Thoracic aorta (tissue), 2 donors: ENCODE measurements around the gene TMEM121. TPM values are rescaled to one million over a fixed set of nuclear protein-coding genes. Genes with fewer than 3 reads are reported as not detected.

Source experiments
- ATAC-seq: fragments of 150-250 bp; one replicate; pipeline ENCODE4 v1.8.0; 2017; ENCODE audit warnings: low read depth; ENCODE audit not compliant: insufficient number of reproducible peaks, low FRiP score
- DNase-seq: peaks from one replicate; pipeline ENCODE4 v3.0.0-alpha.2; 2020; ENCODE audit warnings: low spot score
- H3K27ac ChIP-seq, 2 donors: fragments of 200-600 bp; sonication (generic); 1 replicate in 1 of 2; 2 replicates in 1 of 2; pipeline ENCODE4 v1.5.1; 2016; ENCODE audit warnings: mild to moderate bottlenecking in 2 of 2, moderate library complexity in 2 of 2
- H3K27me3 ChIP-seq: fragments of 200-600 bp; sonication (generic); replicated peaks from 2 replicates; pipeline ENCODE4 v1.6.0; 2016; ENCODE audit warnings: mild to moderate bottlenecking; ENCODE audit not compliant: insufficient read depth
- H3K36me3 ChIP-seq: fragments of 200-600 bp; sonication (generic); one replicate; pipeline ENCODE4 v1.5.1; 2016
- H3K4me1 ChIP-seq, 2 donors: fragments of 200-600 bp; sonication (generic); 1 replicate in 1 of 2; 2 replicates in 1 of 2; pipeline versions ENCODE4 v1.5.1 to v1.6.0; 2016; ENCODE audit warnings: low read depth in 2 of 2, mild to moderate bottlenecking in 1 of 2; ENCODE audit not compliant: control insufficient read depth in 1 of 2
- H3K4me3 ChIP-seq: fragments of 200-600 bp; sonication (generic); 2 replicates; pipeline ENCODE4 v1.5.1; 2016; ENCODE audit warnings: mild to moderate bottlenecking
- H3K9me3 ChIP-seq: fragments of 200-600 bp; sonication (generic); 2 replicates; pipeline ENCODE4 v1.5.1; 2016
- total RNA-seq, 2 donors: library from RNA; depleted of rRNA; stranded (reverse); fragments of >200 nt; gene quantifications; one replicate each; pipeline versions ENCODE4 v1.1.0 to v1.2.3, GENCODE V29; 2016
- TF ChIP-seq, protein P1 (sequence below): fragments of 200-600 bp; sonication (generic); IDR thresholded peaks from one replicate; pipeline ENCODE4 v1.5.1; 2019; ENCODE audit warnings: antibody characterized with exemption

Gene TMEM121
- total RNA-seq, 2 donors from 2014 or later = 2.6 to 5.5 TPM

DNA sequence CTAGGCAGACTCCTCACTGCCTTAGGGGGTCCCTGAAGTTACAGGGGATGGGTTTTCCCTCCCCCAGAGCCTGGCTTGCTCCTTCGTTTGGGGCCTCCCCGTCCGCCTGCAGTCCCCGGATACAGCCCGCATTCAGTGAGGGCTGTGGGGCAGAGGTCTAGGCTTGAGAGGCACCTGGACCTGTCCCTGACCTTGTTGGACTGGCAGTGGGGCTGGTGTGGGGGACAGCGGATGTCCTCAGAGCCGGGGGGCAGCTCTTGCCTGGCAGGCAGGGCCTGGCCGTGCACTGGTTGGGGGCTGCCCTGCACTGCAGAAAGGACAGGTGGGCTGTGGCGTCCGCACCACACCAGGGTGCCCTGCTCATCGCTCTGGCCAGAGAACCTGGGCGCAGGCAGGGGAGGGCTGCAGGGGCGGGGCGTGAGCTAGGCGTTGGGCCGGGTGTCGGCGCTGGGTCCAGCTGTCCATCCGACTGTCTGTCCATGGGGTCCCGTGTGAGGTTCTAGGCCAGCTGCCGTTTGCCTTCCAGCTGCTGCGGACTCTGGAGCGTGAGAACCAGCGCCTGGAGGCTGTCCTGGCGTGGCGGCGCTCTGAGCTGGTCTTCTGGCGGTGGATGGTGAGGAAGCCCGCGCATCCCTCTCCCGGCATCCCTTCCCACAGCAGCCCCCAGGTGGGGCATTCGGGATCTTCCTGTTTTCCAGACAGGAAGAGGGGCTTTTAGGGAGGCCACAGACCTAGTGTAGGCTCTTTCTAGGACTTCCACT is 29.4 kb upstream of the TMEM121 start:
- Histone ChIP-seq H3K36me3 (no peaks in the 10 kb centered on the region), H3K4me3 (no peak overlapping the region), H3K27me3 (no peaks in the 10 kb centered on the region), H3K4me1 (peaks cover 0 to 9% of the 10 kb centered on the region in 2 donors), H3K27ac (no peak overlapping the region), H3K9me3 (no peaks in the 10 kb centered on the region)
- TF ChIP-seq, protein P1, sequence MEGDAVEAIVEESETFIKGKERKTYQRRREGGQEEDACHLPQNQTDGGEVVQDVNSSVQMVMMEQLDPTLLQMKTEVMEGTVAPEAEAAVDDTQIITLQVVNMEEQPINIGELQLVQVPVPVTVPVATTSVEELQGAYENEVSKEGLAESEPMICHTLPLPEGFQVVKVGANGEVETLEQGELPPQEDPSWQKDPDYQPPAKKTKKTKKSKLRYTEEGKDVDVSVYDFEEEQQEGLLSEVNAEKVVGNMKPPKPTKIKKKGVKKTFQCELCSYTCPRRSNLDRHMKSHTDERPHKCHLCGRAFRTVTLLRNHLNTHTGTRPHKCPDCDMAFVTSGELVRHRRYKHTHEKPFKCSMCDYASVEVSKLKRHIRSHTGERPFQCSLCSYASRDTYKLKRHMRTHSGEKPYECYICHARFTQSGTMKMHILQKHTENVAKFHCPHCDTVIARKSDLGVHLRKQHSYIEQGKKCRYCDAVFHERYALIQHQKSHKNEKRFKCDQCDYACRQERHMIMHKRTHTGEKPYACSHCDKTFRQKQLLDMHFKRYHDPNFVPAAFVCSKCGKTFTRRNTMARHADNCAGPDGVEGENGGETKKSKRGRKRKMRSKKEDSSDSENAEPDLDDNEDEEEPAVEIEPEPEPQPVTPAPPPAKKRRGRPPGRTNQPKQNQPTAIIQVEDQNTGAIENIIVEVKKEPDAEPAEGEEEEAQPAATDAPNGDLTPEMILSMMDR = no peak
- no peak for ATAC-seq
- no peak for DNase-seq

DNA sequence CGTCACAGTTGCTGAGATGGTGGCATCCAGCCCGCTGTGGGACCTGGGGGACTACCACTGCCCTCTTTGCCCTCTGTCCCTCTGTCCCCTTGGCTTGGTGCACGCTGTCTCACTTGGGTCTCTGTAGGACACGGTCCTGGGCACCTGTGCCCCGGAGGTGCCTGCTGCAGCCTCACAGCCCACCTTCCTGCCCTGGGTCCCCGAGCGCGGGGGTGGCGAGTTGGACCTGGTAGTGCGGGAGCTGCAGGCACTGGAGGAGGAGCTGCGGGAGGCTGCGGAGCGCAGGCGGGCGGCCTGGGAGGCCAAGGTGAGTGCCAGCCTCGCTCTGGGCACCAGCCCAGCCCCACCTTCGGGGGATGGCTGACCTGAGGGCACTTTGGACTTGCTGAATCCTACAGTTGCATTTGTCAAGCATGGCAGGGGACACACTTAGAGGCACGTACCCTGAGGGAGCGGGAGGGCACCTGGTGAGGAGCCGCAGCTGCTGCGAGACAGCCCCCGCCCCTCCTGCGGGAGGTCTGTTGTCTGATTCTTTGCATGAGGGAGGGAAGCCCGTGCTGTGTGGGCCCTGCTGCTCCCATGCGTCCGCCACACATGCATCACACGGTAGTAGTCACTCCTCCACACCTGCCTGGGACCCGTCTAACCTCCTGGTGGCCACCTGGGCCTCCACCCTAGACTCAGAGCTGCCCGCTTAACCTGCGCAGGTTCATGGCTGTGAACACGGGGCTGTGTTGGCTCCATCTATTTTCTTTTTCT is 28.5 kb upstream of the TMEM121 start:
- Histone ChIP-seq H3K27me3 (no peaks in the 10 kb centered on the region), H3K27ac (no peak overlapping the region), H3K4me3 (no peak overlapping the region), H3K4me1 (peaks cover 0 to 8% of the 10 kb centered on the region in 2 donors), H3K36me3 (no peaks in the 10 kb centered on the region), H3K9me3 (no peaks in the 10 kb centered on the region)
- TF ChIP-seq, protein P1 = no peak
- no peak for DNase-seq
- ATAC-seq = no peak

DNA sequence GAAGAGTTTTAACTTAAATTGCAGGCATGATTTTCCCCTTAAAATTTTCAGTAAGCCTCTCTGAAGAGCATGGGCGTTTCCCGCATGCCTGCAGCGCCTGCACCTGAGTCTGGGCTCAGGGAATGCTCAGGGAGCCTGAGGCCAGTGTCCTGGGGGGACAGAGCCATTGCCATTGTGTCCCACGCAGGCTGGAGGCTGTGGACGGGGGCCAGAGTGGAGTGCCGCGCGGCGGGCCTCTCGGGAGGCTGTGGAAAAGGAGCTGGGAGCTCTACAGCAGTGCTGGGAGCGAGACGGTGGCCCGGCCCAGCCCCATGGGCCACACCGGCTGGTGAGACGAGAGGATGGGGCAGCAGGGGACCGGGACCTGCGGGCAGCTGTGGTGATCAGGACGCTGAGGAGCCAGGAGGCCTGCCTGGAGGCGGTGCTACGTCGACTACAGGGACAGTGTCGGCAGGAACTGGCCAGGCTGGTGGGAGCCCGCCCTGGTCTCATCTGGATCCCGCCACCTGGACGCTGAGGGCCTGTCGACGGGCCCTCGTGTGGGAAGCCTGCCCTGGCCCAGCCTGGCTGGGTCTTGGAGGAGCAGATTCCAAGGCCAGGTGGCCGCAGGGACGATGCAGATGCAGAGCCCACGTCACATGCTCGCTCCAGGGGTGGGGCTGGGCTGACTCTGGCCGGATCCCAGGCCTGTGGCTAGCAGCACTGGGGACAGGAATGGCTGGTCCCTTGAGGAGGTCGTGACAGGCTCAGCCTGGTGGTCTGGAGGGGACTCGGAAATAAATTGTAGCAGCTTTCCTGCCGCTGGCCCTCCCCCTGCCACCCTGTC is 27.7 kb upstream of the TMEM121 start:
- H3K4me1 ChIP-seq = peaks cover 0 to 8% of the 10 kb centered on the region in 2 donors
- no peaks in the 10 kb centered on the region for H3K27me3 ChIP-seq
- H3K36me3 ChIP-seq = no peaks in the 10 kb centered on the region
- no peaks in the 10 kb centered on the region for H3K9me3 ChIP-seq
- ATAC-seq = no peak
- TF ChIP-seq, protein P1 = no peak
- H3K27ac ChIP-seq = no peak overlapping the region
- DNase-seq = no peak
- H3K4me3 ChIP-seq = no peak overlapping the region

DNA sequence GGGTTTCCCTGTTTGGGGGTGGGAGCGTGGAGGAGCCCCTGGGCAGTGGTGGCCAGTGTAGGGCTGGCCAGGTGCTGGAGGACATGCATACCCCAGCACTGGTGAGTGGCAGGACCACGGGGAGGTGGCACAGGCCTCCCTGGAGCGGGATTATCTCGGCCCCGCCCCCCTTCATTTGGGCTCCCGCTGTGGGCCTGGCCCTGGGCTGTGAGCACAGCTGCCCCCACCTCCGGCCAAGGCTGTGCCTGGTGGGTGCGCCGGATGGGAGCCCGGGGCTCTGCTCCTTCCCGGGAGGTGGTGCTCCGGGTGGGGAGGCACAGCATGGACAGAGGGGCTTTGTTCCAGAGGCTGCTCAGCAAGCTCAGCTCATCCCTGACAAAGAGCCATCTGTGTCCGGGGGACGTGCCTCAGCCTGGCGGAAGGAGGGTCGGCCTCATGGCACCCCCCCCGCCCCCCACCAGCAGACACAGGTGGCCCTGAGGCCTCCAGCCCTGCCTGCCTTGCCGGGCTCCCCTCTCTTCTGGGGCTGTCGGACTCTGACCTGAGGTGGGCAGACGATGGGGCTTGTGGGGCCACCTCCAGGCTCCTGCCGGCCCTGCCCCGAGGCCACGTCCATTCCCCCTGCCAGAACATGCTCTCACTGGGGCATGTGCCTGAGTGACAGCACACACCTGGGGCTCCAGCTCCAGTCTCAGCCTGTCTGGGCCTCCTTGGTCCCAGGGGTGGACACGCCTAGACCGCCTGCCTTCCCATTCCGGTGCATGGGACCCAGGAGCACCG is 26.9 kb upstream of the TMEM121 start:
- no peak for ATAC-seq
- Histone ChIP-seq H3K4me1 (peaks cover 0 to 8% of the 10 kb centered on the region in 2 donors), H3K36me3 (no peaks in the 10 kb centered on the region), H3K9me3 (no peaks in the 10 kb centered on the region), H3K27ac (no peak overlapping the region), H3K27me3 (no peaks in the 10 kb centered on the region), H3K4me3 (no peak overlapping the region)
- DNase-seq = no peak
- TF ChIP-seq, protein P1 = no peak
